ENCODE data around the gene SLC38A8.

GRCh38 chr16:83967091-83967490, 75.5 kb downstream of the SLC38A8 start:
- no peak for TF ChIP-seq CTCF (IDR thresholded peaks at IDR 0.05)
- no peak for TF ChIP-seq POLR2A (IDR thresholded peaks at IDR 0.05)
- TF ChIP-seq POLR2AphosphoS5 (IDR thresholded peaks at IDR 0.05) = no peak
